ENCODE data around the gene IQGAP2.

DNA sequence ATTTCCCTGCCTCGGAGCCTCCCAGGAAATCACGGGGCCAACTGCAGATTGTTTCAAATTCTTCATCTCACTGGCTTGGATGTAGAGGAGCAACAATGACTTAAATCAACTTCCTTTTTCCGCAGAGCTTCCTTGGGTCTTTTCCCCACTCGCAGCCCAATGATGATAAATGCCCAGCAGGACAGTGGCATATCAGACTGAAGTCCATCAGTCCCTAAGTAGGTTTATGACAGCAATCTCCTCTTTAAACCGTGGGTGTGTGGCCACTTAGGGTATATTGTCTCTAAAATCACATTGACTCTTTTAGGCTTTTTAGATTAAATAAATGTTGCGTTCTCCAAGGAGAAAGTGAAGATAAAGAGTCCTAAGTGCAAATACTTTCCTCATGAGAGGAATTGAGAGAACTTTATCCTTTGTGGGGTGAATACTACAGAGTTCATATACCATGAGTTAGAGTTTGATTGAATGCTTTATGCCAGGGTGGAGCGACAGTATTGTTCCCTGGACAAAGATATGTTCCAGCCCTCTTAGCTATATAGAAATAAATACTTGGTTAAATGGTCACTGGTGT, 59.1 kb downstream of the IQGAP2 start:
- TF ChIP-seq EZH2 (IDR thresholded peaks at IDR 0.05) (no peak), POLR2AphosphoS5 (IDR thresholded peaks at IDR 0.05; ENCODE audit: borderline replicate concordance, low read depth, low read length) (no peak)
